ENCODE data around the gene FUT7. TPM values are rescaled to one million over a fixed set of nuclear protein-coding genes. Genes with fewer than 3 reads are reported as not detected.

FUT7 gene
- total and polyA plus RNA-seq, 2 of the 8 experiments (the other 6 are each of a cell fraction or from before 2014, with no cell fraction given), result not detected

GRCh38 chr9:137066096-137066861 is 34.4 kb upstream of the FUT7 start:
- no peak overlapping the region for H3K27ac ChIP-seq (ENCODE audit: low read depth, low read length)
- no peak overlapping the region for H3K9ac ChIP-seq (replicated peaks in 1 of 4; ENCODE audit: extremely low read depth in 1 of 4, low read depth in 3 of 4, low read length in 3 of 4)
- H4K5ac ChIP-seq (ENCODE audit: insufficient read length, low read depth, low read length), result no peak overlapping the region
- DNase-seq (ENCODE audit: low read depth in 1 of 2, low spot score in 2 of 2), result no peak
- H3K9me3 ChIP-seq (ENCODE audit: insufficient read depth in 2 of 2, low read depth in 1 of 2, low read length in 1 of 2), result no peaks in the 10 kb centered on the region
- H4K8ac ChIP-seq (ENCODE audit: extremely low read depth, insufficient read depth, low read length), result no peak overlapping the region
- H2BK5ac ChIP-seq (ENCODE audit: low read depth, low read length), result no peak overlapping the region
- WGBS, 2 experiments (ENCODE audit: extremely low coverage in 1 of 2, insufficient coverage in 1 of 2, insufficient read length in 1 of 2, insufficient replicate concordance in 2 of 2, low coverage in 1 of 2, low lambda C conversion rate in 2 of 2, missing lambda C conversion rate in 1 of 2), result 96% methylated on average over 23 of the region's 26 CpGs; no CpG with 5 or more reads in 1 of the 2 experiments
- H3K4me1 ChIP-seq (replicated peaks in 1 of 4; ENCODE audit: control insufficient read depth in 3 of 4, insufficient read depth in 4 of 4, low read length in 3 of 4), result peaks cover 0 to 24% (median 17%) of the 10 kb centered on the region in 4 experiments; a peak in 6 of 7 replicates
- H3K79me1 ChIP-seq (ENCODE audit: low read depth, low read length), result peaks cover 2% of the 10 kb centered on the region; the same call in 1 of the 2 replicates
- H3K23ac ChIP-seq (ENCODE audit: insufficient read length), result no peak overlapping the region
- no peak overlapping the region for H2AFZ ChIP-seq (ENCODE audit: low read length)
- no peak overlapping the region for H2BK15ac ChIP-seq (ENCODE audit: low read length)
- no peak overlapping the region for H2BK20ac ChIP-seq (ENCODE audit: low read length)
- no peak for FAIRE-seq
- no peak overlapping the region for H3K14ac ChIP-seq (ENCODE audit: insufficient read length)
- no peak overlapping the region for H3K4me2 ChIP-seq (ENCODE audit: insufficient read depth in 1 of 2, low read depth in 2 of 2, low read length in 2 of 2)
- ChIA-PET CTCF (ENCODE audit: partially characterized antibody) (interaction anchor here (0.6 to 13.5 kb wide), 25 partner anchors 8 to 325 kb away, joined by 3 to 291 read pairs (median 6); partner anchors contain the start of genes ABCA2, ENTPD2, FUT7 and MAN1B1), POLR2A (ENCODE audit: partially characterized antibody) (interaction anchor here (1.1 to 1.5 kb wide), 6 partner anchors 11 to 338 kb away, joined by 3 to 4 read pairs (median 4); no protein-coding TSS in a partner anchor)
- H3K36me3 ChIP-seq (ENCODE audit: control insufficient read depth in 2 of 4, insufficient read depth in 4 of 4, low read length in 3 of 4), result no peaks in the 10 kb centered on the region
- TF ChIP-seq MAFK (IDR thresholded peaks at IDR 0.05; ENCODE audit: low read depth, low read length) (no peak), BRCA1 (IDR thresholded peaks at IDR 0.05; ENCODE audit: low read depth, low read length) (no peak), TEAD4 (IDR thresholded peaks at IDR 0.05; ENCODE audit: low read depth, low read length) (no peak), E2F6 (IDR thresholded peaks at IDR 0.05) (no peak)
- H2AK5ac ChIP-seq (ENCODE audit: low read depth, low read length), result no peak overlapping the region
- peaks cover 13% of the 10 kb centered on the region for H3K23me2 ChIP-seq (ENCODE audit: low read depth, low read length)
- no peak overlapping the region for H3K4me3 ChIP-seq (ENCODE audit: extremely low read depth in 1 of 4, insufficient read depth in 2 of 4, low read depth in 3 of 4, low read length in 4 of 4)
- H3K79me2 ChIP-seq (ENCODE audit: control insufficient read depth in 1 of 2, insufficient read depth in 2 of 2, low read length in 2 of 2), result no peaks in the 10 kb centered on the region
- no peak overlapping the region for H3K4ac ChIP-seq (replicated peaks; ENCODE audit: insufficient read length, low read depth, low read length)
- no peak overlapping the region for H3K18ac ChIP-seq (ENCODE audit: extremely low read depth, low read length)
- no peak overlapping the region for H2BK12ac ChIP-seq (ENCODE audit: low read depth, low read length)
- H4K20me1 ChIP-seq (replicated peaks in 1 of 2; ENCODE audit: control insufficient read depth in 1 of 2, insufficient read depth in 2 of 2, low read length in 2 of 2), result peaks cover 23 to 25% of the 10 kb centered on the region in 2 experiments
- no peak overlapping the region for H2BK120ac ChIP-seq (replicated peaks; ENCODE audit: low read depth, low read length)
- no peak overlapping the region for H4K91ac ChIP-seq (replicated peaks; ENCODE audit: insufficient read length, low read length)
- no peak overlapping the region for H3K56ac ChIP-seq (replicated peaks; ENCODE audit: insufficient read length, low read depth, low read length)
- peaks cover 0 to 15% (median 7%) of the 10 kb centered on the region in 4 experiments; a peak in 5 of 7 replicates for H3K27me3 ChIP-seq (replicated peaks in 1 of 4; ENCODE audit: control insufficient read depth in 3 of 4, extremely low read depth in 1 of 4, insufficient read depth in 3 of 4, low read length in 3 of 4)
